ENCODE data around the gene NOXA1.
"Not testable (repeated sequence)": the region's sequence is repeated elsewhere in the genome, so short reads cannot be mapped to it uniquely, and the experiment has no call there.

Gene NOXA1

DNA sequence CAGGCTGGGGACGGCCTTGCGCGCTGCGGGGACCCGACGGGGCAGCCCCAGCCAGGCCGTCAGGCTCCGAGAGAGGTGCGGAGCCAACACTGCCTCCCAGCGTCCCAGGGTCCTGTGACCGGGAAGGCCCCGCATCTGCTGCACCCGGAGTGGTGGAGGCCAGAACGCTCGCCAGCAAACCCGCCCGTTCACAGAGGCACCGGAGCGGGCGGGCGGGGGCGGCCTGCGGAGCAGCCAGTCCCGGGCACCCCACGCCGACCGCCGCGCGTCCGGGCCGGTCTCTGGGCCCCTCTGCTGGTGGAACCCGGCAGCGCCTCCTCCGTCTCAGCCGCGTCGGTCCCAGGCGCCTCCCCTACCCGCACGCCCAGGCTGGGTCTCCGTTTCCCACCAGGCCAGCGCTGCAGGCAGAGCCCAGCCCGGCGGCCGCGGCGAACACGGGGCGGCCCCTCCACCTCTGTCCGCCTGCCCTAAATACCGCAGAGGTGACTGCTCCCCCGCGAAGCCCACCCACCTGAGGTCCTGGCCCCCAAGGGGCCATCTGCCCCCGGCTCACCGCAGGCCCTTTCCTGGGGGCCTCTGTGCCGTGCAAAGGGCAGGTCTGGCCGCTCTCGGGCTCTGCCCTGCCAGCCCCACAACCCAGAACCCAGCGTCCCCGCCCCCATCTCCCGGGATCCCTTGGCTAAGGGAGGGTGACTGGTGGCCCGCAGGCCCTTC lies 16.2 kb upstream of the NOXA1 start:
- no peak for DNase-seq

DNA sequence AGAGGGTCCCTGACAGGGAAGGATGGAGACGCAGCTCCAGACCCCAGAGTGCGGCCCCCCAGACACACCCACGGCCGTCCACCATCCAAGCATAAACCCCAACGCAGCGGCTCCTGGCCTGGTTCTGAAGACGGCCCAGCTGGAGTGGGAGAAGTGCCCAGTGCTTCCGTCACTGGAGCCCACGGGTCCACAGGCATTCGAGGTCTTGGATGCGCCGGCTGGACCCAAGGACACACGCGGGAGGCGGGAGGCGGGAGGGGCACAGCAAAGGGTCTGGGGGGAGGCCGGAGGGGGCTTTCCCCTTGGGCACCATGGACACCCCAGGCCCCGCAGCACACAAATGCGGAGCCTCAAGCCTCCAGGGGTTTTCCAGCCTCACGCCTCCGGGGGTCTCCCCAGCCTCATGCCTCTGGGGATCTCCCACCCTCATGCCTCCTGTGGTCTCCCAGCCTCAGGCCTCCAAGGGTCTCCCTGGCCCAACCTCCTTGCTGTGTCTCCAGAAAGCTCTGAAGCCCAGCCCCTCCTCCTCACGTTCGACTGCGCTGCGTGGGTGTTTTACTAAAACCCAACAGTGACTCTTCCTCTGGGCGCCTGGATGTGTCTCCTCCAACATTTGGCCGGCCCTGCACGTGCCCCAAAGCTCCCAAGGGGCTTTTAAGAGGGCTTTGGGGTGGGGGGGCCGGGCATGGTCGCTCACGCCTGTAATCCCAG lies 15.4 kb upstream of the NOXA1 start:
- DNase-seq: no peak

DNA sequence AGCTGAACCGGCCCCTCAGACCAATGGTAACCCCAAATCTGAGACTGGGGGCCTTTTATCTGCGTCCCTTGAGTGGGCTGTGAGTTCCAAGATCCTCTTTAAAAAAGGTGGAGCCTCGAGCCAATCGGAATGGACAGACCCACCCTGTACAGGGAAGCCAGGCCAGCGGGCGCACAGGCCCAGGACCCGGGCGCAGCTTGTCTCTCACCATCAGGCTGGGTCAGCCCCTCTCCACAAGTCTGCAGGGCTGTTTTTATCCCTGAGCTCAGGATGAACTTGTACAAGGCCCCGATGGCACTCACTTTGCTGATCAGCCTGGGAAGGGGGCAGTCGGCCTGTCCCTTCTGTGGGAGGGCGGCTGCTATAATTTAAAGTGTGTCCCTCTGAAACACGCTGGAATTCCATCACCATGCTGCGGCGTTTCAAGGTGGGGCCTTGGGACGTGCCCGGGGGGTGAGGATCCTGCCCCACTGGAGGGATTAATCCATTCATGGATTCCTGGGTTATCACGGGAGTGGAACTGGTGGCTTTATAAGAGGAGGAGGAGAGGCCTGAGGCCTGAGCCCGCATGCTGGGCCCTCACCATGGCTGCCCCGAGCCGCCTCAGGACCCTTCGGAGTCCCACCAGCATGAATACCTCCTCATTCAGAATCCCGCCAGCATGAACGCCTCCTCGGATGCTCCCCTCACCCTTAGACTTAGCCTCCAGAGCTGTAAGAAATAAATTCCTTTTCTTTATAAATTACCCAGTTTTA lies 14.4 kb upstream of the NOXA1 start:
- no peak for DNase-seq

DNA sequence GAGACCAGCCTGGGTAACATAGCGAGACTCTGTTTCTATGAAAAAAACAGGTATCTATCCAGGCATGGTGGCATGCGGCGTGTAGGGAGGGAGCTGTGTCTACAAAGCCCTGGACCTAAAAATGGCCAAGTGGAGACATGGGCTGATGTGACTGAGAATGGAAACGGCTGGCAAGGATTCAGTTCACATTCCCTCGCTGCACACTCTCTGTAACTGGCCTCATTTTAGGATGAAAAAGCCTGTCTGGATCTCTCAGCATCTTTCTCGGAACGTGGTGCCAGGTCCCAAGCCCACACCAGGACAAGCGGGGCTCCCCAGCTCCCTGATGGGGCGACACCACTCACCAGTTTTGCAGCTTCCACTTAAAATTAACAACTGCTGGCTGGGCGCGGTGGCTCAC lies 13.7 kb upstream of the NOXA1 start:
- no peak for DNase-seq

DNA sequence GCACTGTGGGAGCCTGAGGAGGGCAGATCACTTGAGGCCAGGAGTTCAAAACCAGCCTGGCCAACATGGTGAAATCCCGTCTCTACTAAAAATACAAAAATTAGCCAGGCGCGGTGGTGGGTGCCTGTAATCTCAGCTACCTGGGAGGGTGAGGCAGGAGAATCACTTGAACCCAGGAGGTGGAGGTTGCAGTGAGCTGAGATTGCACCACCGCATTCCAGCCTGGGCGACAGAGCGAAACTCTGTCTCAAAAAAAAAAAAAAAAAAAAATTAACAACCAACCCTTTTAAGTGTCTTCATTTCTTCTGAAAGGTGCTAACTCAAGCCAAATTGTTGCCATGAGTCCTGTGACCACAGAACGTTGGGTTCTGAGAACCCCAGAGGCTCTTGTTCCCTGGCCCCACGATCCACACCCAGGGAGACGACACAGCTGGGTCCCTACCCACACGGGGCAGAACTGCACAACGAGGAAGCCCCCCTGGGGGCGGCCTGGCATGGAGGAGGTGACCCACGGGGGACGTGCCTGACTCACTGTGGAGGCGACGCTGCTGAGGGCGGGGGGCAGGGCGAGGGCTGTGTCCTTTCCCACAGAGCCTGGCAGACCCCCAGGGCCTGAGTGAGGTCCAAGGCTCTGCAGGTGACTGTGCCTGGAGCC lies 12.8 kb upstream of the NOXA1 start:
- DNase-seq: not testable (repeated sequence)

DNA sequence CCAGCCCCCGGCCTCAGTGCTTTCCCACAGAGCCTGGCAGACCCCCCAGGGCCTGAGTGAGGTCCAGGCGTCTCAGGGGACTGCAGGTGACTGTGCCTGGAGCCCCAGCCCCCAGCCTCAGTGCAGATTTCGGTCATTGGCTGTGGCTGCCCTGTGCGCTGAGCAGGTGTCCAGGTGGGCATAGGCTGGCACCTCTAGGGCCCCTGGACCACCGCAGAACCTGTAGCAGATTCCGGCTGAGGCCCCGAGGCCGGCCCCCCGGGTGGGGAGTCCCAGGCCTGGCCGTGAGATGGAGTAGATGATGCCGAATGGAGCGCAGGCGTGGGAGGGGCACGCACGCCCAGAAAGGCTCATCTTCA lies 12.3 kb upstream of the NOXA1 start:
- DNase-seq: no peak

DNA sequence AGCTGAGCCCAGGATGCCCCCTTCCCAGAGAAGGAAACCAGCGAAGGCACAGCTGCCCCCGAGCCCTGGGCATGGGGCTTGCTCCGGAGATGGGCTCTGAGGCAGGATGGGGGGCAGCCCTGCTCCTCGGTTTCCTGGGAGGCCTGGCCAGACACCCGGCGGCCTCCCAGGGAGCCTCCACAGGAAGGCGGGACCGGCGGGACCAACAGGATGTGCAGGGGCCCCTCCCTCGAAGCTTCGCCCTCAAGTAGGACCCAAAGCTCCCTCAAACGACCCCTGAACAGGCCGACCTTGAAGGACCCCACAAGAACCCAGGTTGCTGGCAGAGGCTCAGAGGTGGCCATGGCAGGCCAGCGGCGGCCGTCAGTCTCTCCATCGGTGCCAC lies 11.9 kb upstream of the NOXA1 start:
- DNase-seq: no peak

DNA sequence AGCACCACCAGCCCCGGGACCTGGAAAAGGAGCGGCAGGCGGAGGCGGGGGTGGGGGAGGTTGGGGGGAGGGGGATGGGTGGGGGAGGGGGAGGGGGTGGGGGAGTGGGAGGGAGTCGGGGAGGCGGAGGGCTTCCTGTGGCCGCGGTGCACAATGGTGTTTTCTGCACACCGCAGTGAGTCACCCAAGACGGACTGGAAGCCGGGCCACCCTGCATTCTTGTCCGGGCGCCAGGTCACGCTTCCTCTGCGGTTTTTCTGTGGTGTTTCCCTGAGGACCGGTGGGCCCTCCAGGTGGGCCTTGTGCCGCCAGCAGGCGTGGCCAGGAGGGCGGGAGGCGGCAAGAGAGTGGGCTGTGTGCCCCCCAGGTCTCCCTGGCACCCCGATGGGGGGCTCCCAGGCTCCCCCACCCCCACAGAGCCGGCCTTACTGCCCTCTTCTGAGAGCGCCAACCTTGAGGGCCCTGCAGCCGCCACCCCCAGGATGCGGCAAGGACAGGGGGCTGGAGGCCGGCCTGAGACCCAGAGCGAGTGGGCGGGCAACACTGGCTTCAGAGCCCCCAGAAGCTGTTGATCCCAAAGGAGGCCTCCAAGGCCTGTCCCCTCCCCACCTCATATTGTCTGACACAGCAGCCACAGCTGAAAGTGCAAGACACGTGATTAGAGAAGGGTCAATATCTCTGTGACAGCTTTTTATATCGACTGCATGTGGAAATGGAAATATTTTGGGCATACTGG lies 11.4 kb upstream of the NOXA1 start:
- DNase-seq: no peak

DNA sequence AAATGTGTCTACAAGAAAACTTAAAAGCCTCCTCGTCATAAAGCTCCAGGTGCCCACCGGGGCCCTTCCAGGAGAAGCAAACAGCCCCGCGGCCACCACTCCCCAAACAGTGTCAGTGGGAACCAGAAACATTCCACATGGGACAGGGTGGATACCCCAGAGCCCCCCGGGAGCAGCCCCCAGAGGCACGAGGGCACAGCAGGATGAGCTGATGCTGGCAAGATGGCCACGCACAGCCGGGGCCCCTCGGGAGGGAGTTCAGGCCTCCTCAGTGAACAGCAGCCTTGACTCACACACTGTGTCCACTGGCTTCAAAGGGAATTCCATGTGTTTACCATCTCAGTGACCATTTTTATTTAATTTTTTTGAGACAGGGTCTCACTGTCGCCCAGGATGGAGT lies 10.8 kb upstream of the NOXA1 start:
- no peak for DNase-seq

DNA sequence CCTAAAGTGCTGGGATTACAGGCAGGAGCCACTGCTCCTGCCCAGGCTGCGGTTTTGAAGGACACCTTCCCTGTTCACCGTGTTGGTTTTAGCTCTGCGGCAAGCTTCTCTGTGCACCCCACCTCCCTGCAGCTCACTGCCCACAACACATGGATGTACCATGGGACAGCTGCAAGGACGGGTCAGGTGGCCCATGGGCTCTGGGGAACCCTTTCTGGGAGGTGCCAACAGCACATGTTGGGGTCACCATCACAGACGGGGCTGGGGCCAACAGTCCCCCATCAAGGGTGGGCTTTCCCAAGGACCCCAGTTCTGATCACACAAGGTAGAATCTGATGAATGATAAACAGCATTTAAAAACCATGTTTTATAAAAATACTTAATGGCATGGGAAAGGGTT lies 7.7 kb upstream of the NOXA1 start:
- DNase-seq: no peak

DNA sequence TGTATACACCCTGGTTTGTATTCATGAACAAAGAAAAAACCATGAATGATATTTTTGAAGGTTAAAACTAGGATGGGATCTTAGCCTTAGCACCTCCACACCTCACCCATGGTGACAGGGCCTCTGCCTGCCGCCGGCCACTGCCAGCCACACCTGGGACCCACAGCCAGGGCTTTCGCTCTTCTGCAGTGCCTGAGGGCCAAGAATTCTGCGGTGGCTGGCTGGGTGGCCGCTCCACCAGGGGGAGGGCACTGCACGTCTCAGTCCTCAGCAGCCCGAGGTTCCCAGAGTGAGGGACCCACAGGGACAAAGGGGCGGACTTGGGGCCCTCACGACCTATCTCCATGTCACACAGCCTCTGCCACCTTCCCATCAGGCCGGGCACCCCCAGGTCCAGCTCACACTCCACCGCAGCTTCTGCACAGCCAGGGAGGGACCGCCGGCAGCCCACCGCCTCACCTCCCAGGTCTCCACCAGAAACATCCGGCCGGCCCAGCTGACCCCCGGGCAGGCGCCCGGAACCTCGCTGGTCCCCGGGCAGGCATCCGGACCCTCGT lies 7.1 kb upstream of the NOXA1 start:
- no peak for DNase-seq

DNA sequence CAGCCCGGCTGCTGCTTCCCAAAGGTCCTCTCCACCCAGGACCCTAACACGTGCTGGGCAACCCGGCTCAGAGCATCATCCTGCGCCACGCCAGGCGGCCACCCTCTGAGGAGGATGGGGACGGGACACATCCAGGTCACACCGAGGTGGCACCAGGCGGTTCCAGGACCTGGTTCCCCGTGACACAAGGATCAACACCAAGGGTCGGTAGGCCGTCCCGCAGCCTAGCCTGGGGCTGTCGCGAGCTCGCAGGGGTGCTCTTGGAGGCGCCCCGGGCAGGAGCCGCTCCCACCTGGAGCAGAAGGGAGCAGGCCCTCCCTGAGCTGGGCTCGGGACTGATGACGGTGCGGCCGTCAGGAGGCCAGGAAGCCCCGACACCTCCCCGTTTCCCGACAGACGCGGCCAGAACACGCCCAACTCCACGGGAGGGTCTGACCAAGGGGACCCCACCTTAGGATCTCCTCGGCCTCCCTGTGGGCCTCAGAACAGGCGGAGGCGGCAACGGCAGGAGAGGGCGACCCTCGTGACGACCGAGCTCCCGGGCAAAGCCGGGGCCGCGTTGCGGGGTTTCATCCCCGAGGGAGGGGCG lies 6.5 kb upstream of the NOXA1 start:
- no peak for DNase-seq

DNA sequence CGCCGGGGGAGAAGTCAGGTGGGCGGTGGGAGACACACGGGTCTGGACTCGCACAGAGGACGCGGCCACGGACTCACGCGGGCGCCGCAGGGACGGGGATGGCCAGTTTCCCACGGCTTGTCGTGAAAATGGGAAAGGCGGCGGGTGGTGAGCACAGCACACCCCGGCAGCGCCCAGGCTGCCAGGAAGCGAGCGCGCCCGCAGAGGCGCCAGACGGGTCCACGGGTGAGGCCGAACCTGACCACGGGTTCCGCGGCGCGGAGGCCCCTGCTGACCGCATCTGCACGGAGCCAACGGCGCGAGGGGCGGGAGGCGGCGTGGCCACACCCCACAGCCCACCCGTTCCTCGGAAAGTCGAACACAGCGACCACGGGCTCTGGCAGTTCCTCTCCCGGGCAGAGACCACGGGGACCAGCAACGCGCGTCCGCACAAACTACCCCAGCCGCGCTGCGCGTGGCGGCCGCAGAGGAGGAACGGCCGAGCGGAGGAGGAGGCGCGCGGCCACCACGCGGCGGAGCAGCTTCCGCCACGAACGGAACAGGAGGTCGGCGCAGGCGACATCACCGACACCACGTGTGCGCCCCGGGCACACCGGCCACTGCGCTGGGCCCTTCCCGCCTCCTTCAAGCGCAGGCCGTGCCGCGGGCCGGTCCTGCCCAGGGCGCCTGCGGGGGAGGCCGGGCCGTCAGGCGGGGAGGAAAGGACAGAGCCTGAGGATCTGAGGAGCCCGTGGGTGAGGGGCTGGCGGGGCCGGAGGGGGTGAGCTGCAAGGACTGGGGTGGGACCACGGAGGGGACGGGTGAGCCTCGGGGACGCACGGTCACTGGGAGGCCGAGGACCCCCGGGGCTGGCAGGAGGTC lies 5.8 kb upstream of the NOXA1 start:
- DNase-seq: no peak

DNA sequence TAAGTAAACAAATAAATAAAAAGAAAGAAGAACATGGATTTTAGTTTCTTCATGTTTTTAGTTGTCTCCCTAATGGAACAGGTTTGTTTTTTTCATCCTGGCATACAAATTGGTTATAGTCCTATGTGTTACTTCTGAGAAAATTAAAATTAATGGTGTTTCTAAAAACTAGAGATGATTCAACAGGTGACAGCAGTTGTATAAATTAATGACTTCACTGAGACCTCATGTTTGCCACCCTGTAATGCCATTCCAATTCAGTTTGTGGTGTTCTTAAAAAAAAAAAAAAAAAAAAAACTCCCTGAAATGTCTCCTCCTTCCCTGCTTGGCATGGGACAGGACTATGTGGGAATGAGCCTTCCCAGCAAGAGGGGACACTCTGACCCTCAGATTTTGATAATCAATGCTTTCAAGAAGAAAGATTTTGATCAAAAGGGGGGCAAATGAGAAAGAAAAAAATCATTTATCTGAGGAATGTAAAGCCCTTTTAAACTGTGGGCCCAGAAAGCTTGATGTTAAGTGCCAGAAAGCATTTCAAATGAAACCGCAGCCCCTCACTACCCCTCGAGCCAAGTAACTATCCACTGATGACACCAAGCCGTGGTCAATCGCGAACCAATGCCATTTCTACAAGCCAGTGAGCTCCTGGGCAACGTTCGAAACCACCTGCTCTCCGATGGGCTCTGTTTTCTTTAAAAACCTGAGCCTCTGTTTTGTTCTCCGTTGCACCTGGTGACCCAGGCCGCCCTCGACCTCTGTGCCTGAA lies 1.2 kb upstream of the NOXA1 start:
- no peak for DNase-seq

DNA sequence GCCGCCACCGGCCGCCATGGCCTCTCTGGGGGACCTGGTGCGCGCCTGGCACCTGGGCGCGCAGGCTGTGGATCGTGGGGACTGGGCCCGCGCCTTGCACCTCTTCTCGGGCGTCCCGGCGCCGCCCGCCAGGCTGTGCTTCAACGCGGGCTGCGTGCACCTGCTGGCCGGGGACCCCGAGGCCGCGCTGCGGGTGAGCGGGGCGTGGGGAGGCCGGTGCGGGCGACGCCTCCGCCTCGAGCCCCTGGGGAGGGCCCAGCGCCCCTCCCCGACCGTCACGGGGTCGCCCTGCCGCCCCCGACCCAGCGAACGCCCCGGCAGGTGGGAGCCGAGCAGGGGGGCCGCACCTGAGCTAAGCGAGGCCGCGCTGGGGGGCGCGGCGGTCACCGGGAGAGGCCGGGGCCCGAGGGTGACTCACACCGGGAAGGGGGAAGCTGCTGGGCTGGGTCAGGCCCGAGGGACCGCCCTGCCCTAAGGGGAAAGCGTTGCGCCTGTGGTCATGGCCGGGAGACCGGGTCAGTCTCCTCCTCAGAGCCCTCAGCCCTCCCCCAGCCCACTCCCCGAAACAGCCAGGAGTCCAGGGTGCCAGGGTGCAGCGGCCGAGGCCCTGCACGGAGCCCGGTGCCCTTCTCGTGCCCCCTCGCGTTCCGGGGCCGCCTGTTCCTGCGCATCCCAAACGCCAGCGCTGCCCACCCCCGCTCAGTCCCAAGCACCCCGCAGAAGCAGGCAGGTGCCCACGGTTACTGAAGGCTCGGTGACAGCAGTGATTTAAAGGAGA lies 510 bp downstream of the NOXA1 start:
- no peak for DNase-seq

DNA sequence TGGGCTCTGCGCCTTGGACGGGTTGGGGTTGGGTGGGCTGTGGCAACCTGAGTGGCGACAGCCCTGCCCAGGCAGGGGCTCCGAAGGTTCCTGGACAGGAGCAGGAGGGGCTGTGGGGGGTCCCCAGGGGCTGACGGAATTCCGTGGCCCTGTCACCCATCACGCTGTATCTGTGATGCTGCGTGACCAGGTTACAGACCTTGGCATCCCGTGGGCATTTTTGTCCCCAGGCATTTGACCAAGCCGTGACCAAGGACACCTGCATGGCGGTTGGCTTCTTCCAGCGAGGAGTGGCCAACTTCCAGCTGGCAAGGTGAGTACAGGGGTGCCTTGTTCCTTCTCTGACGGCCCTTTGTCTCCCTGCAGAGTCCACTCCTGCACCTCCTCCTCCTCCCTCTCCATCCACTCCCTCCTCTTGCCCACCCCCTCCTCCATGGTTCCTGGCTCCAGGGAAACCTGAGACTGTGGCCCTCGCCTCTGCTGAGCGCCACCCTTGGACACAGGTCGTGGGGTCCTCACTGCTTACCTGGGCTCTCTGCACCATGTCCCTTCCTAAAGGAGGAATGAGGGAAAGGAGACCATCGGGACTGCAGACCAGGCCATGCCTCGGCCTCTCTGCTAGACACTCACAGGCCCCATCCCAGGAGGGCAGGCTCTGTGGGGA lies 3.0 kb downstream of the NOXA1 start:
- DNase-seq: no peak

DNA sequence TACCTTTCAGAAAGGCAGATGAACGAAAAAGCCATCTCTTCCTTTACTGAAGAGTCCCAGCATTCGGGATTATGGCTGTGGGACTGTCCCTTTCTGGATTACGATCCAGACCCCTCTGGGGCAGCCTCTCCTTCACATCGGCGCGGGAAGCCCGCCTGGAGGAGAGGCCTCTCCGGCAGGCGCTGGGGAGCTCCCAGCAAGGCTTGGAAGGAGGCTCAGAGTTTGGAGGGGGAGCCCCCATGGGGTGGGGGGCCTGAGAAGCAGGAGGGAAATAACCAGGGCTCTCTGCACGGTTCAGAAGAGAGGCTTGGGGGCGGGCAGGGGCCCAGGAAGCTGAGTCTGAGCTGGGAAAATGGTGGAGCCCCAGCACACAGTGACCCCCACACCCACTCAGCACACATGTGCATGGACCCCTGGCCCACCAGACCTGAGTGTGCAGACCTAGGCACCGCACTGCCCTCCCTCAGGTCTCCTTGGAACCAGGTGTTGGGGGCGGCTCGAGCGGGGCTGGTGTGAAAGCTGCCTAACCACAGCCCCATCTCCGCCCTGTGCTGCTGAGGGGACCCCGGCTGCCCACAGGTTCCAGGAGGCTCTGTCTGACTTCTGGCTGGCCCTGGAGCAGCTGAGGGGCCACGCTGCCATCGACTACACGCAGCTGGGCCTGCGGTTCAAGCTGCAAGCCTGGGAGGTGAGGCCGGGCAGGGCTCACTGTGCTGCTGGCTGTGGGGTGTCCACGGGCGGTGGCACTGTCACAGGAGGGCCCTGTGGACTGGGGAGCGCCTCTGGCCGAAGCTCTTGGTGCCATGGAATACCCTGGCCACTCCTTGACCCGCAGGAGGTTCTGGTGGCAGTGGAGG lies 4.5 kb downstream of the NOXA1 start:
- DNase-seq: no peak

DNA sequence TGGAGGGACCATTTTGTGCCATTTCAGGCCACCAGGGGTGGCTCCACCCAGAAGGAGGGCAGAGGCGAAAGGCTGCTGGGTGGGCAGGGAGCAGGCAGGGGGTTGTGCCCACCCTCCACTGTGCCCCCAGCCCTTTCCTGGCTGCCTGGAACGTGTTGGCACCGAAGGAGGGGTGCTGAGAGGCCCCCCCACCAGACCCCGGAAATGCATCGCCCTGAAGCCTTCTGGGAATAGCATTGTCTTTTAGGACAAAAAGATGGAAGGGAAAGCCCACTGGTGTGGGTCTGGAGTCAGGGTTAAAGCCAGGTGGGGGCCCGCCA lies 5.1 kb downstream of the NOXA1 start:
- DNase-seq: no peak

Measured in NCI-H524 treated with DMSO at 0.1 percent for 48 hours (cell line).